ENCODE data around the gene STX8.

The STX8 gene

GRCh38 chr17:9389111-9389527 lies 186.5 kb downstream of the STX8 start:
- H3K36me3 ChIP-seq (ENCODE audit: insufficient read depth, low read length), result no peaks in the 10 kb centered on the region
- no peak overlapping the region for H3K4me2 ChIP-seq (ENCODE audit: insufficient read depth, low read length)
- ATAC-seq (ENCODE audit: insufficient read depth, low read depth) (no peak), DNase-seq (no peak)
- no peaks in the 10 kb centered on the region for H3K27me3 ChIP-seq (ENCODE audit: insufficient read depth, low read length, poor library complexity)
- TF ChIP-seq EZH2 (IDR thresholded peaks at IDR 0.05; ENCODE audit: borderline replicate concordance, low read depth, low read length, severe bottlenecking) (no peak), CTCF (IDR thresholded peaks at IDR 0.05; ENCODE audit: borderline replicate concordance, extremely low read depth, low read length, poor library complexity, severe bottlenecking) (no peak)
- H3K27ac ChIP-seq (ENCODE audit: low read length), result no peak overlapping the region
- no peaks in the 10 kb centered on the region for H3K4me1 ChIP-seq (ENCODE audit: insufficient read depth, low read length)
- H4K20me1 ChIP-seq (ENCODE audit: insufficient read depth, low read length), result no peaks in the 10 kb centered on the region
- H3K9me3 ChIP-seq (ENCODE audit: insufficient read depth, low read length, severe bottlenecking), result peaks cover 17% of the 10 kb centered on the region
- H2AFZ ChIP-seq (ENCODE audit: low read depth, low read length), result no peak overlapping the region
- H3K79me2 ChIP-seq (ENCODE audit: insufficient read depth, low read length), result no peaks in the 10 kb centered on the region
- H3K4me3 ChIP-seq (ENCODE audit: low read depth in 1 of 2, low read length in 2 of 2), result no peak overlapping the region
- H3K9ac ChIP-seq (ENCODE audit: low read depth, low read length), result no peak overlapping the region

DNA sequence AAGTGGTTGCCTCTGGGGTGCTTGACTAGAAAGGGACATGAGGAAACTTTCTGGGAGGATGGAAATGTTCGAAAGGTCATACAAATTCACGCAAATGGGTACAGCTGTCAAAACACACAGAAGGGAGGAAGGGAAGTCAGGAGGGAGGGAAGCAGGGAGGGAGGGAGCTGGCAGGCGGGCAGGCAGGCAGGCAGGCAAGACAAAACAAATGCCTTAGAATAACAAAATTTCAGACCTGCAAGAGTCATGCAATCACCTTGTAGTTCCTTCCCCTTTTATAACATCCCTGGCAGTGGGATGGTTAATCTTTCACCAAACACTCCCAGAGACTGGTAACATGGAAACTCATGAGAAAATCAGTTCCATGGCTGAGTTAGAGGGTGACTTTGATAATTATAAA lies 189.2 kb downstream of the STX8 start:
- Histone ChIP-seq H4K20me1 (ENCODE audit: insufficient read depth, low read length) (no peaks in the 10 kb centered on the region), H2AFZ (ENCODE audit: low read depth, low read length) (no peak overlapping the region), H3K4me3 (ENCODE audit: low read depth in 1 of 2, low read length in 2 of 2) (no peak overlapping the region), H3K36me3 (ENCODE audit: insufficient read depth, low read length) (no peaks in the 10 kb centered on the region), H3K79me2 (ENCODE audit: insufficient read depth, low read length) (no peaks in the 10 kb centered on the region), H3K9me3 (ENCODE audit: insufficient read depth, low read length, severe bottlenecking) (no peaks in the 10 kb centered on the region), H3K4me1 (ENCODE audit: insufficient read depth, low read length) (no peaks in the 10 kb centered on the region), H3K4me2 (ENCODE audit: insufficient read depth, low read length) (no peak overlapping the region), H3K27ac (ENCODE audit: low read length) (no peak overlapping the region), H3K9ac (ENCODE audit: low read depth, low read length) (no peak overlapping the region), H3K27me3 (ENCODE audit: insufficient read depth, low read length, poor library complexity) (no peaks in the 10 kb centered on the region)
- DNase-seq (no peak), ATAC-seq (ENCODE audit: insufficient read depth, low read depth) (no peak)
- no peak for TF ChIP-seq CTCF (IDR thresholded peaks at IDR 0.05; ENCODE audit: borderline replicate concordance, extremely low read depth, low read length, poor library complexity, severe bottlenecking)
- TF ChIP-seq EZH2 (IDR thresholded peaks at IDR 0.05; ENCODE audit: borderline replicate concordance, low read depth, low read length, severe bottlenecking), result no peak

DNA sequence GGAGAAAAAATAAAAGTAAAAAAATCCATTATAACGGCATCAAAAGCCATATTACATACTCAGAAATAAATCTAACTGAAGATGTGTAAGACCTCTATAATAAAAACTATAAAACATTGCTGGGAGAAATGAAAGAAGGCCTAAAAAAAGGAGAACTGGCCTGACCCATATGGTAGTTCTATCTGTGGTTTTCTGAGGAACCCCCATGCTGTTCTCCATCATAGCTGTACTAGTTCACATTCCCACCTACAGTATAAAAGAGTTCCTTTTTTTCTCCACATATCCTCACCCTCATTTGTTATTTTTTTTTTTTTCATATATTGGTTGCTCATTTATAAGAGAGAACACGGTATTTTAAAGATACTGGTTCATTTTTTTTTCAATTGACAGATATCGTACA lies 191.8 kb downstream of the STX8 start:
- Histone ChIP-seq H2AFZ (ENCODE audit: low read depth, low read length) (no peak overlapping the region), H3K36me3 (ENCODE audit: insufficient read depth, low read length) (no peaks in the 10 kb centered on the region), H4K20me1 (ENCODE audit: insufficient read depth, low read length) (no peaks in the 10 kb centered on the region), H3K4me1 (ENCODE audit: insufficient read depth, low read length) (no peaks in the 10 kb centered on the region), H3K4me3 (ENCODE audit: low read depth in 1 of 2, low read length in 2 of 2) (no peak overlapping the region), H3K27me3 (ENCODE audit: insufficient read depth, low read length, poor library complexity) (no peaks in the 10 kb centered on the region), H3K79me2 (ENCODE audit: insufficient read depth, low read length) (no peaks in the 10 kb centered on the region), H3K9ac (ENCODE audit: low read depth, low read length) (no peak overlapping the region), H3K9me3 (ENCODE audit: insufficient read depth, low read length, severe bottlenecking) (no peaks in the 10 kb centered on the region), H3K27ac (ENCODE audit: low read length) (no peak overlapping the region), H3K4me2 (ENCODE audit: insufficient read depth, low read length) (no peak overlapping the region)
- TF ChIP-seq EZH2 (IDR thresholded peaks at IDR 0.05; ENCODE audit: borderline replicate concordance, low read depth, low read length, severe bottlenecking) (no peak), CTCF (IDR thresholded peaks at IDR 0.05; ENCODE audit: borderline replicate concordance, extremely low read depth, low read length, poor library complexity, severe bottlenecking) (no peak)
- ATAC-seq (ENCODE audit: insufficient read depth, low read depth) (no peak), DNase-seq (no peak)

GRCh38 chr17:9382626-9383025 lies 193.0 kb downstream of the STX8 start:
- TF ChIP-seq EZH2 (IDR thresholded peaks at IDR 0.05; ENCODE audit: borderline replicate concordance, low read depth, low read length, severe bottlenecking), result no peak
- no peak for TF ChIP-seq CTCF (IDR thresholded peaks at IDR 0.05; ENCODE audit: borderline replicate concordance, extremely low read depth, low read length, poor library complexity, severe bottlenecking)
- Histone ChIP-seq H3K4me2 (ENCODE audit: insufficient read depth, low read length) (no peak overlapping the region), H3K4me3 (ENCODE audit: low read depth in 1 of 2, low read length in 2 of 2) (no peak overlapping the region), H3K4me1 (ENCODE audit: insufficient read depth, low read length) (no peaks in the 10 kb centered on the region), H3K27me3 (ENCODE audit: insufficient read depth, low read length, poor library complexity) (no peaks in the 10 kb centered on the region), H4K20me1 (ENCODE audit: insufficient read depth, low read length) (no peaks in the 10 kb centered on the region), H3K79me2 (ENCODE audit: insufficient read depth, low read length) (no peaks in the 10 kb centered on the region), H2AFZ (ENCODE audit: low read depth, low read length) (no peak overlapping the region), H3K36me3 (ENCODE audit: insufficient read depth, low read length) (no peaks in the 10 kb centered on the region), H3K9me3 (ENCODE audit: insufficient read depth, low read length, severe bottlenecking) (no peaks in the 10 kb centered on the region), H3K9ac (ENCODE audit: low read depth, low read length) (no peak overlapping the region), H3K27ac (ENCODE audit: low read length) (no peak overlapping the region)
- ATAC-seq (ENCODE audit: insufficient read depth, low read depth) (no peak), DNase-seq (no peak)

All from DND-41 (cell line).